WTC11 (cell line): Measurements from ENCODE around the gene PRM2. TPM values are rescaled to one million over a fixed set of nuclear protein-coding genes. Genes with fewer than 3 reads are reported as not detected.

ENCODE experiments used
- ATAC-seq: fragments of 200-7000 bp; cut with Tn5 transposase; 2 replicates; pipeline ENCODE4 v1.10.0; 2021; ENCODE audit warnings: mild to moderate bottlenecking, moderate library complexity
- CTCF ChIA-PET: fragments of 300-600 bp; sonication (Branson Sonifier 250); formaldehyde crosslinking; loops from one replicate; lab custom pipeline; 2021; ENCODE audit warnings: antibody characterized with exemption; lab: Charles Lee
- POLR2A ChIA-PET: fragments of 350-600 bp; sonication (Branson Sonifier 250); formaldehyde crosslinking; loops from one replicate; lab custom pipeline; 2021; ENCODE audit warnings: antibody characterized with exemption; lab: Charles Lee
- DNase-seq: peaks from one replicate; pipeline ENCODE4 v3.0.0; 2021; ENCODE audit warnings: low spot score
- H3K27ac Mint-ChIP-seq: 2 replicates; pipeline ENCODE4 v1.8.0; 2021; ENCODE audit warnings: mixed read lengths
- H3K27me3 Mint-ChIP-seq: 2 replicates; pipeline ENCODE4 v1.8.0; 2021; ENCODE audit warnings: low read depth, mild to moderate bottlenecking, moderate library complexity, mixed read lengths
- H3K36me3 Mint-ChIP-seq: 2 replicates; pipeline ENCODE4 v1.8.0; 2021; ENCODE audit warnings: mixed read lengths
- H3K4me1 Mint-ChIP-seq: 2 replicates; pipeline ENCODE4 v1.8.0; 2022; ENCODE audit warnings: mixed read lengths
- H3K4me3 Mint-ChIP-seq: 2 replicates; pipeline ENCODE4 v1.8.0; 2021; ENCODE audit warnings: mild to moderate bottlenecking, moderate library complexity, mixed read lengths
- H3K9me3 Mint-ChIP-seq: 2 replicates; pipeline ENCODE4 v1.8.0; 2021; ENCODE audit warnings: mixed read lengths
- CREB1 ChIP-seq: sonication (generic); formaldehyde crosslinking; IDR thresholded peaks from 2 replicates; pipeline ENCODE4 v1.8.0; 2023; ENCODE audit warnings: mild to moderate bottlenecking, missing genetic modification reagents
- FOXJ3 ChIP-seq: sonication (generic); formaldehyde crosslinking; IDR thresholded peaks from 2 replicates; pipeline ENCODE4 v1.9.0; 2021; ENCODE audit warnings: missing genetic modification reagents, mild to moderate bottlenecking, borderline replicate concordance
- GABPB1 ChIP-seq: sonication (generic); formaldehyde crosslinking; IDR thresholded peaks from 2 replicates; pipeline ENCODE4 v1.8.1; 2023; ENCODE audit warnings: mild to moderate bottlenecking, missing genetic modification reagents
- GRHL2 ChIP-seq: fragments of 250-450 bp; sonication (Bioruptor Pico); IDR thresholded peaks from 2 replicates; pipeline ENCODE4 v1.8.0; 2022; ENCODE audit warnings: mild to moderate bottlenecking, moderate library complexity; ENCODE audit not compliant: insufficient replicate concordance, severe bottlenecking
- GTF2I ChIP-seq: fragments of 250-450 bp; sonication (Bioruptor Pico); conservative IDR thresholded peaks from 2 replicates; pipeline ENCODE4 v1.4.0; 2021; ENCODE audit warnings: mild to moderate bottlenecking
- HMGA2 ChIP-seq: fragments of 250-450 bp; sonication (Bioruptor Pico); IDR thresholded peaks from 2 replicates; pipeline ENCODE4 v1.4.0; 2021; ENCODE audit warnings: mild to moderate bottlenecking, moderate library complexity
- NR3C1 ChIP-seq: sonication (generic); formaldehyde crosslinking; conservative IDR thresholded peaks from 2 replicates; pipeline ENCODE4 v1.8.1; 2023; ENCODE audit warnings: low read depth, mild to moderate bottlenecking, missing genetic modification reagents
- SMAD3 ChIP-seq: sonication (generic); formaldehyde crosslinking; IDR thresholded peaks from 2 replicates; pipeline ENCODE4 v1.8.0; 2022; ENCODE audit warnings: missing genetic modification reagents, mild to moderate bottlenecking, borderline replicate concordance
- SOX15 ChIP-seq: fragments of 250-450 bp; sonication (Bioruptor Pico); IDR thresholded peaks from 2 replicates; pipeline ENCODE4 v1.9.0; 2021; ENCODE audit warnings: mild to moderate bottlenecking
- SP1 ChIP-seq: sonication (generic); formaldehyde crosslinking; conservative IDR thresholded peaks from 2 replicates; pipeline ENCODE4 v1.8.1; 2022; ENCODE audit warnings: missing genetic modification reagents
- TEAD1 ChIP-seq: sonication (generic); formaldehyde crosslinking; IDR thresholded peaks from 2 replicates; pipeline ENCODE4 v1.8.0; 2022; ENCODE audit warnings: mild to moderate bottlenecking, missing genetic modification reagents
- ZNF219 ChIP-seq: sonication (generic); formaldehyde crosslinking; IDR thresholded peaks from 2 replicates; pipeline ENCODE4 v1.8.0; 2023; ENCODE audit warnings: missing genetic modification reagents, mild to moderate bottlenecking, borderline replicate concordance
- ZNF263 ChIP-seq: sonication (generic); formaldehyde crosslinking; IDR thresholded peaks from 2 replicates; pipeline ENCODE4 v1.8.1; 2022; ENCODE audit warnings: low read depth, mild to moderate bottlenecking, moderate library complexity, missing genetic modification reagents
- ZNF317 ChIP-seq: sonication (generic); formaldehyde crosslinking; IDR thresholded peaks from 2 replicates; pipeline ENCODE4 v1.8.1; 2023; ENCODE audit warnings: low read depth, mild to moderate bottlenecking, moderate library complexity, missing genetic modification reagents, borderline replicate concordance
- ZNF396 ChIP-seq: fragments of 250-450 bp; sonication (Bioruptor Pico); IDR thresholded peaks from 2 replicates; pipeline ENCODE4 v1.8.0; 2021; ENCODE audit warnings: mild to moderate bottlenecking, moderate library complexity, borderline replicate concordance
- ZNF423 ChIP-seq: fragments of 250-450 bp; sonication (Bioruptor Pico); IDR thresholded peaks from 2 replicates; pipeline ENCODE4 v2.1.2; 2022; ENCODE audit warnings: mild to moderate bottlenecking, moderate library complexity
- total RNA-seq: library from RNA; stranded (reverse); gene quantifications from 3 replicates; pipeline ENCODE4 v1.2.3, GENCODE V29; 2021
- TF ChIP-seq, protein P1 (sequence below): sonication (generic); formaldehyde crosslinking; IDR thresholded peaks from 2 replicates; pipeline ENCODE4 v1.8.0; 2022; ENCODE audit warnings: mild to moderate bottlenecking, missing genetic modification reagents
- TF ChIP-seq, protein P2 (sequence below): sonication (generic); formaldehyde crosslinking; IDR thresholded peaks from 2 replicates; pipeline ENCODE4 v1.8.0; 2023; ENCODE audit warnings: missing genetic modification reagents, mild to moderate bottlenecking, borderline replicate concordance
- TF ChIP-seq, protein P3 (sequence below): sonication (generic); formaldehyde crosslinking; IDR thresholded peaks from 2 replicates; pipeline ENCODE4 v1.8.1; 2022; ENCODE audit warnings: low read depth, mild to moderate bottlenecking, moderate library complexity, missing genetic modification reagents, borderline replicate concordance

PRM2 gene
- total RNA-seq, 1 experiment from 2014 or later, result not detected

DNA sequence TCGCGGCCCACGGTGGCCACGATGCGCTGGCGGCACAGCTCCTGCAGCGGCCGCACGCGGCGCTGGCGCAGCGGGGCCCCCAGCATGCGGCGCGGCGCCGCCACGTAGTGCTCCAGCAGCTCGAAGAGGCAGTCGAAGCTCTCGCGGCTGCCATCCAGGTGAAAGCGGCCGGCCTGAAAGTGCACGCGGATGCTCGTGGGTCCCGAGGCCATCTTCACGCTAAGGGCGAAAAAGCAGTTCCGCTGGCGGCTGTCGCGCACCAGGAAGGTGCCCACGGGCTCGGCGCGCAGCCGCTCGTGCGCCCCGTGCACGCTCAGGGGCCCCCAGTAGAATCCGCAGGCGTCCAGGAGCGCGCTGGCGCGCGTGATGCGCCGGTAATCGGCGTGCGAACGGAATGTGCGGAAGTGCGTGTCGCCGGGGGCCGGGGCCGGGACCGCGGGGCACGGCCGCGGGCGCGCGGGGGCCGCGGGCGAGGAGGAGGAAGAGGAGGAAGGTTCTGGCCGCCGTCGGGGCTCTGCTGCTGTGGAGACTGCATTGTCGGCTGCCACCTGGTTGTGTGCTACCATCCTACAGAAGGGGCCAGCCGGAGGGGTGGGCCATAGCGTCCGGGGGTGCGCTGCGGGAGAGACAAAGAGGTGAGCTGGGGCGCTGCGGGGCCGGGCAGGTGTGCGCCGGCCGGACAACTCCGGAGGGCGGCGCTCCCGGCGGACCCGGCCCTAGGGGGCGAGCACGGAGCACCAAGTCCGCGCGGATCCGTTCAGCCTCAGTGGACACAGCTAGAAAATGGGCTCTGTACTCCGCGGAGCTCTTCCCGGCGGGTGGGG lies 21.2 kb downstream of the PRM2 start (continued):
- TF ChIP-seq, protein P1, sequence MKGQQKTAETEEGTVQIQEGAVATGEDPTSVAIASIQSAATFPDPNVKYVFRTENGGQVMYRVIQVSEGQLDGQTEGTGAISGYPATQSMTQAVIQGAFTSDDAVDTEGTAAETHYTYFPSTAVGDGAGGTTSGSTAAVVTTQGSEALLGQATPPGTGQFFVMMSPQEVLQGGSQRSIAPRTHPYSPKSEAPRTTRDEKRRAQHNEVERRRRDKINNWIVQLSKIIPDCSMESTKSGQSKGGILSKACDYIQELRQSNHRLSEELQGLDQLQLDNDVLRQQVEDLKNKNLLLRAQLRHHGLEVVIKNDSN (CRISPR knock-in tag), result no peak
- TF ChIP-seq SMAD3 (CRISPR knock-in tag) (no peak), NR3C1 (CRISPR knock-in tag) (no peak), ZNF219 (CRISPR knock-in tag) (0 out of 2 replicates have a peak, but pooled peaks have one; percentile 9), ZNF423 (CRISPR knock-in tag) (peak; percentile 88), CREB1 (no peak), ZNF317 (CRISPR knock-in tag) (no peak), HMGA2 (CRISPR knock-in tag) (no peak), GRHL2 (no peak), GABPB1 (CRISPR knock-in tag) (no peak; the same call in 1 of the 2 replicates), GTF2I (no peak), SP1 (CRISPR knock-in tag) (no peak), ZNF396 (no peak), FOXJ3 (CRISPR knock-in tag) (no peak), SOX15 (no peak)
- TF ChIP-seq, protein P2, sequence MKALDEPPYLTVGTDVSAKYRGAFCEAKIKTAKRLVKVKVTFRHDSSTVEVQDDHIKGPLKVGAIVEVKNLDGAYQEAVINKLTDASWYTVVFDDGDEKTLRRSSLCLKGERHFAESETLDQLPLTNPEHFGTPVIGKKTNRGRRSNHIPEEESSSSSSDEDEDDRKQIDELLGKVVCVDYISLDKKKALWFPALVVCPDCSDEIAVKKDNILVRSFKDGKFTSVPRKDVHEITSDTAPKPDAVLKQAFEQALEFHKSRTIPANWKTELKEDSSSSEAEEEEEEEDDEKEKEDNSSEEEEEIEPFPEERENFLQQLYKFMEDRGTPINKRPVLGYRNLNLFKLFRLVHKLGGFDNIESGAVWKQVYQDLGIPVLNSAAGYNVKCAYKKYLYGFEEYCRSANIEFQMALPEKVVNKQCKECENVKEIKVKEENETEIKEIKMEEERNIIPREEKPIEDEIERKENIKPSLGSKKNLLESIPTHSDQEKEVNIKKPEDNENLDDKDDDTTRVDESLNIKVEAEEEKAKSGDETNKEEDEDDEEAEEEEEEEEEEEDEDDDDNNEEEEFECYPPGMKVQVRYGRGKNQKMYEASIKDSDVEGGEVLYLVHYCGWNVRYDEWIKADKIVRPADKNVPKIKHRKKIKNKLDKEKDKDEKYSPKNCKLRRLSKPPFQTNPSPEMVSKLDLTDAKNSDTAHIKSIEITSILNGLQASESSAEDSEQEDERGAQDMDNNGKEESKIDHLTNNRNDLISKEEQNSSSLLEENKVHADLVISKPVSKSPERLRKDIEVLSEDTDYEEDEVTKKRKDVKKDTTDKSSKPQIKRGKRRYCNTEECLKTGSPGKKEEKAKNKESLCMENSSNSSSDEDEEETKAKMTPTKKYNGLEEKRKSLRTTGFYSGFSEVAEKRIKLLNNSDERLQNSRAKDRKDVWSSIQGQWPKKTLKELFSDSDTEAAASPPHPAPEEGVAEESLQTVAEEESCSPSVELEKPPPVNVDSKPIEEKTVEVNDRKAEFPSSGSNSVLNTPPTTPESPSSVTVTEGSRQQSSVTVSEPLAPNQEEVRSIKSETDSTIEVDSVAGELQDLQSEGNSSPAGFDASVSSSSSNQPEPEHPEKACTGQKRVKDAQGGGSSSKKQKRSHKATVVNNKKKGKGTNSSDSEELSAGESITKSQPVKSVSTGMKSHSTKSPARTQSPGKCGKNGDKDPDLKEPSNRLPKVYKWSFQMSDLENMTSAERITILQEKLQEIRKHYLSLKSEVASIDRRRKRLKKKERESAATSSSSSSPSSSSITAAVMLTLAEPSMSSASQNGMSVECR (CRISPR knock-in tag), result peak; percentile 53; the same call in 1 of the 2 replicates
- TF ChIP-seq, protein P3, sequence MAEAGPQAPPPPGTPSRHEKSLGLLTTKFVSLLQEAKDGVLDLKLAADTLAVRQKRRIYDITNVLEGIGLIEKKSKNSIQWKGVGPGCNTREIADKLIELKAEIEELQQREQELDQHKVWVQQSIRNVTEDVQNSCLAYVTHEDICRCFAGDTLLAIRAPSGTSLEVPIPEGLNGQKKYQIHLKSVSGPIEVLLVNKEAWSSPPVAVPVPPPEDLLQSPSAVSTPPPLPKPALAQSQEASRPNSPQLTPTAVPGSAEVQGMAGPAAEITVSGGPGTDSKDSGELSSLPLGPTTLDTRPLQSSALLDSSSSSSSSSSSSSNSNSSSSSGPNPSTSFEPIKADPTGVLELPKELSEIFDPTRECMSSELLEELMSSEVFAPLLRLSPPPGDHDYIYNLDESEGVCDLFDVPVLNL (CRISPR knock-in tag), result no peak

DNA sequence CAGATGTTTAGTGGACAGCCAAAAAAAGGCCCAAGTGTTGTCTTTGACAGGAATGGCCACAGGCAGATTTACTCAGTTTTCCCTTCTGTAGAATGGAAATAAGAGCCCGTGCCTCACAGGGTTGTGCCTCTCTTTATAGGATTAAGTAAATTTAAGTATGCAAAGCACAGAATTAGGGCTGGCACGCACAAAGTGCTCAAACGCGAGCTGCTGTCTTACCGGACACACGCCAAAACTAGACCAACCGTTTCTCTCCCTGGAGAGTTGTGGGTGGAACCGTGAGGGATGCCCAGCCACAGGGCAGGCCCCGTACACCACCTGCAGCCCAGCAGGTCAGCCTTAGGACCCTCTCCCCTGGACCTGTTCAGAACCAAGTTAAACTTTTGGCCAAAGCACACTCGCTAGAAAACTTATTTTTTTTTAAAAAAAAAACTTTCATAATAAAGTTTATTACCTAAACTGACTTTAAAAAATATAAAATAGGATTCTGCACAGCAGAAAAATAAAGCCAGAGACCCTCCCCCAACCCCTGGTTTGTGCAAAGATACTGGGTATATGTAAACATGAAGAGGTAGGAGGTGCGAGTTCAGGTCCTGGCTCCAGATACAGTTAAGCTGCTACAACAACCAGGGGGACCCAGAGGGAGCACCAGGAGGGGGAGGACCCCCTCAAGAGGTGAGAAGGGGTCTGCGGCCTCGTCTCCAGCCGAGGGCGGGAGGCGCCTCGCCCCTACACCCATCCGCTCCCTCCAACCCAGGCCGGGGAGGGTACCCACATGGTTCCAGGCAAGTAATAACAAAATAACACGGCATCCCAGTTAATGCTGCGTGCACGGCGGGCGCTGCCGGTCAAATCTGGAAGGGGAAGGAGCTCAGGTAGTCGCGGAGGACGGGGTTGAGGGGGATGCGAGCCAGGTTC lies 22.0 kb downstream of the PRM2 start:
- Mint-ChIP-seq H3K36me3 (peaks cover 19% of the 10 kb centered on the region), H3K27ac (peak overlapping the region; percentile 84; the same call in 1 of the 2 replicates)
- POLR2A ChIA-PET, result interaction anchor here (0.7 to 3.0 kb wide), 7 partner anchors 15 to 305 kb away, joined by 3 to 27 read pairs (median 4); partner anchors contain the start of gene TNP2

More for the DNA sequence above, 22.0 kb downstream of the PRM2 start:
- H3K9me3 Mint-ChIP-seq, result no peaks in the 10 kb centered on the region
- CTCF ChIA-PET, result interaction anchor here (0.7 to 5.1 kb wide), 18 partner anchors 8 to 301 kb away, joined by 3 to 104 read pairs (median 7); partner anchors contain the start of gene PRM2
- ATAC-seq (no peak), DNase-seq (no peak)
- H3K4me1 Mint-ChIP-seq, result peaks cover 38% of the 10 kb centered on the region
- peak overlapping the region; percentile 77 for H3K4me3 Mint-ChIP-seq
- H3K27me3 Mint-ChIP-seq, result no peaks in the 10 kb centered on the region
- TF ChIP-seq ZNF219 (CRISPR knock-in tag) (0 out of 2 replicates have a peak, but pooled peaks have one; percentile 23), ZNF263 (CRISPR knock-in tag) (0 out of 2 replicates have a peak, but pooled peaks have one; percentile 9), TEAD1 (CRISPR knock-in tag) (0 out of 2 replicates have a peak, but pooled peaks have one; percentile 38)
- TF ChIP-seq, protein P3 (CRISPR knock-in tag), result no peak
- TF ChIP-seq, all 79 proteins: peak for 3
